Stomach (tissue), 4 donors: ENCODE results near the gene SIK1.
"Not testable (repeated sequence)": the region's sequence is repeated elsewhere in the genome, so short reads cannot be mapped to it uniquely, and the experiment has no call there.

Experiments used
- EP300 ChIP-seq: sonication (generic); formaldehyde crosslinking; IDR thresholded peaks from one replicate; pipeline ENCODE4 v1.6.1; 2017; ENCODE audit warnings: antibody characterized with exemption
- TF ChIP-seq, protein P1 (sequence below), 7 experiments: fragments of 450-650 bp in 4 of 7; fragments of 200-600 bp in 3 of 7; sonication (generic) in 3 of 7; IDR thresholded peaks; one replicate each; pipeline ENCODE4 v1.5.1; 2016 to 2019; ENCODE audit warnings: antibody characterized with exemption in 7 of 7, control low read depth in 2 of 7, mild to moderate bottlenecking in 1 of 7

DNA sequence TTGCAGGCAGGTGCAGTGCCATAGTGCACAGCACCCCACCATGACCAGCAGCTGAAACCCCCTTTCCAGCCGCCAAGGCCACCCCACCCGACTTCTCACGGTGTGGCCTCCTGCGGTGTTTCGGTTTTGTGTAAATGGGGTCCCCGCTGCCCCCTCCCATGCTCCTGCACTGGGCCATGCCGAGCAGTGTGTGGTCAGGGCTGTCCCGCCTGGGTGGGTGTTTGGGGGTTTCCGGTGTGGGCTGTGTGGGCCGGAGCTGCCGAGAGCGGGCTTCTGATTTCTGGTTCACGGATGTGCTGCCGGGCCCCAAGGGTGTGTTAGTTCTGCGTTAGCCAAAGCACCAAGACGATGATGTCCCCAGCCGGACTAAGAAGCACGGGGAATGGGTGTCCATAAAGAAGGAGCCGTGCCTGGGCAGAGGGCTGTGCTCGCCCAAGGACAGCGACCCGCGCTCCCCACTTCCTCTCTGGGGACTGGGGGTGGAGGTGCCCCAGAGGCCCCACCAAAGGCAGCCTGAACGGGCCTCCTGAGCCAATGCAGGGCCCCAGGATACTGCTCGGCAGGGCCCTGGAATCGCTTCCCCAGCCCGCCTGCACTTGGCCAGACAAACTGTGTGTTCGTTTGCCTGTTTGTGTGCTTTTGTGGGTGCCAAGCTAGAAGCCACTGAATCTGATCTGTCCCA, 45.9 kb downstream of the SIK1 start:
- TF ChIP-seq, protein P1, sequence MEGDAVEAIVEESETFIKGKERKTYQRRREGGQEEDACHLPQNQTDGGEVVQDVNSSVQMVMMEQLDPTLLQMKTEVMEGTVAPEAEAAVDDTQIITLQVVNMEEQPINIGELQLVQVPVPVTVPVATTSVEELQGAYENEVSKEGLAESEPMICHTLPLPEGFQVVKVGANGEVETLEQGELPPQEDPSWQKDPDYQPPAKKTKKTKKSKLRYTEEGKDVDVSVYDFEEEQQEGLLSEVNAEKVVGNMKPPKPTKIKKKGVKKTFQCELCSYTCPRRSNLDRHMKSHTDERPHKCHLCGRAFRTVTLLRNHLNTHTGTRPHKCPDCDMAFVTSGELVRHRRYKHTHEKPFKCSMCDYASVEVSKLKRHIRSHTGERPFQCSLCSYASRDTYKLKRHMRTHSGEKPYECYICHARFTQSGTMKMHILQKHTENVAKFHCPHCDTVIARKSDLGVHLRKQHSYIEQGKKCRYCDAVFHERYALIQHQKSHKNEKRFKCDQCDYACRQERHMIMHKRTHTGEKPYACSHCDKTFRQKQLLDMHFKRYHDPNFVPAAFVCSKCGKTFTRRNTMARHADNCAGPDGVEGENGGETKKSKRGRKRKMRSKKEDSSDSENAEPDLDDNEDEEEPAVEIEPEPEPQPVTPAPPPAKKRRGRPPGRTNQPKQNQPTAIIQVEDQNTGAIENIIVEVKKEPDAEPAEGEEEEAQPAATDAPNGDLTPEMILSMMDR (IDR thresholded peaks at IDR 0.05) = not testable (repeated sequence)
- not testable (repeated sequence) for TF ChIP-seq EP300
